ENCODE measurements around the gene EIF2AK3. TPM values are rescaled to one million over a fixed set of nuclear protein-coding genes. Genes with fewer than 3 reads are reported as not detected.

The EIF2AK3 gene
- total and polyA plus RNA-seq, 4 donors, result 5.3 to 46.7 (median 18.6) TPM

- DNase-seq (no peak), ATAC-seq (ENCODE audit: insufficient read depth, low FRiP score) (no peak)
- Histone ChIP-seq H3K4me3 (no peak overlapping the region), H3K27me3 (ENCODE audit: control insufficient read depth in 3 of 3, insufficient read depth in 3 of 3, low read length in 2 of 3) (no peaks in the 10 kb centered on the region), H3K36me3 (ENCODE audit: control insufficient read depth in 4 of 4, insufficient read depth in 4 of 4, low read length in 4 of 4) (no peaks in the 10 kb centered on the region), H3K27ac (ENCODE audit: low read depth in 1 of 2, low read length in 1 of 2) (no peak overlapping the region), H3K4me1 (ENCODE audit: control insufficient read depth in 5 of 5, insufficient read depth in 5 of 5, low read length in 5 of 5) (peaks cover 0 to 5% (median 0%) of the 10 kb centered on the region in 5 donors), H3K9me3 (ENCODE audit: control insufficient read depth in 4 of 4, insufficient read depth in 3 of 4, low read length in 3 of 4) (peaks cover 0 to 2% (median 0%) of the 10 kb centered on the region in 4 donors), H3K9ac (ENCODE audit: insufficient read depth in 1 of 2, low read length in 2 of 2) (no peak overlapping the region)
- TF ChIP-seq CTCF (IDR thresholded peaks at IDR 0.05; ENCODE audit: control extremely low read depth, extremely low read depth), result no peak
- 93 to 96% methylated on average over 11 of the region's 11 CpGs for whole genome bisulfite sequencing, 2 donors
Measured at GRCh38 chr2:88538362-88538917, 88.8 kb downstream of the EIF2AK3 start.

- ATAC-seq (ENCODE audit: insufficient read depth, low FRiP score) (no peak), DNase-seq (no peak)
- Histone ChIP-seq H3K36me3 (ENCODE audit: control insufficient read depth in 4 of 4, insufficient read depth in 4 of 4, low read length in 4 of 4) (no peaks in the 10 kb centered on the region), H3K4me3 (no peak overlapping the region), H3K27me3 (ENCODE audit: control insufficient read depth in 3 of 3, insufficient read depth in 3 of 3, low read length in 2 of 3) (no peaks in the 10 kb centered on the region), H3K27ac (ENCODE audit: low read depth in 1 of 2, low read length in 1 of 2) (no peak overlapping the region), H3K9ac (ENCODE audit: insufficient read depth in 1 of 2, low read length in 2 of 2) (no peak overlapping the region), H3K9me3 (ENCODE audit: control insufficient read depth in 4 of 4, insufficient read depth in 3 of 4, low read length in 3 of 4) (peaks cover 0 to 1% (median 0%) of the 10 kb centered on the region in 4 donors), H3K4me1 (ENCODE audit: control insufficient read depth in 5 of 5, insufficient read depth in 5 of 5, low read length in 5 of 5) (peaks cover 0 to 5% (median 0%) of the 10 kb centered on the region in 5 donors)
- 56 to 60% methylated on average over 6 of the region's 6 CpGs for WGBS, 2 donors
- no peak for TF ChIP-seq CTCF (IDR thresholded peaks at IDR 0.05; ENCODE audit: control extremely low read depth, extremely low read depth)
Measured at GRCh38 chr2:88537640-88538039, 89.6 kb downstream of the EIF2AK3 start.

GRCh38 chr2:88530081-88530480 lies 97.2 kb downstream of the EIF2AK3 start:
- DNase-seq (no peak), ATAC-seq (ENCODE audit: insufficient read depth, low FRiP score) (no peak)
- TF ChIP-seq CTCF (IDR thresholded peaks at IDR 0.05; ENCODE audit: control extremely low read depth, extremely low read depth), result no peak
- WGBS, 2 donors, result 91 to 95% methylated on average over 4 of the region's 4 CpGs
- no peak overlapping the region for H3K4me3 ChIP-seq
- H3K36me3 ChIP-seq (ENCODE audit: control insufficient read depth in 4 of 4, insufficient read depth in 4 of 4, low read length in 4 of 4), result no peaks in the 10 kb centered on the region
- H3K4me1 ChIP-seq (ENCODE audit: control insufficient read depth in 5 of 5, insufficient read depth in 5 of 5, low read length in 5 of 5), result no peaks in the 10 kb centered on the region
- H3K27ac ChIP-seq (ENCODE audit: low read depth in 1 of 2, low read length in 1 of 2), result no peak overlapping the region
- no peak overlapping the region for H3K9ac ChIP-seq (ENCODE audit: insufficient read depth in 1 of 2, low read length in 2 of 2)
- H3K9me3 ChIP-seq (ENCODE audit: control insufficient read depth in 4 of 4, insufficient read depth in 3 of 4, low read length in 3 of 4), result peaks cover 0 to 3% (median 0%) of the 10 kb centered on the region in 4 donors
- H3K27me3 ChIP-seq (ENCODE audit: control insufficient read depth in 3 of 3, insufficient read depth in 3 of 3, low read length in 2 of 3), result no peaks in the 10 kb centered on the region
